MM.1S (cell line): ENCODE results near the gene LCN15.

Experiments
- DNase-seq: peaks from one replicate; pipeline ENCODE4 v3.0.0-alpha.2; 2015
- H2AFZ ChIP-seq: fragments of 300-600 bp; sonication (generic); 2 replicates; pipeline ENCODE4 v1.6.0; 2016; ENCODE audit warnings: antibody characterized with exemption, low read length
- H3F3A ChIP-seq: fragments of 300-600 bp; sonication (generic); 2 replicates; pipeline ENCODE4 v1.6.1; 2016; ENCODE audit warnings: mild to moderate bottlenecking, antibody characterized with exemption, low read length, moderate library complexity, mixed read lengths; ENCODE audit not compliant: insufficient read depth
- H3K27ac ChIP-seq: fragments of 300-600 bp; sonication (generic); 2 replicates; pipeline ENCODE4 v1.5.1; 2016; ENCODE audit warnings: mild to moderate bottlenecking, low read length
- H3K27me3 ChIP-seq: fragments of 300-600 bp; sonication (generic); replicated peaks from 2 replicates; pipeline ENCODE4 v1.6.0; 2016; ENCODE audit warnings: low read length; ENCODE audit not compliant: insufficient read depth
- H3K36me3 ChIP-seq: fragments of 300-600 bp; sonication (generic); replicated peaks from 2 replicates; pipeline ENCODE4 v1.6.1; 2016; ENCODE audit warnings: mild to moderate bottlenecking, low read length, mixed read lengths; ENCODE audit not compliant: insufficient read depth
- H3K4me1 ChIP-seq: fragments of 300-600 bp; sonication (generic); 2 replicates; pipeline ENCODE4 v1.6.1; 2016; ENCODE audit warnings: low read length, mixed read lengths
- H3K4me2 ChIP-seq: fragments of 300-600 bp; sonication (generic); 2 replicates; pipeline ENCODE4 v1.6.0; 2016; ENCODE audit warnings: low read depth, low read length
- H3K4me3 ChIP-seq: fragments of 300-600 bp; sonication (generic); 2 replicates; pipeline ENCODE4 v1.5.1; 2016; ENCODE audit warnings: low read length, mixed read lengths
- H3K79me2 ChIP-seq: fragments of 300-600 bp; sonication (generic); 2 replicates; pipeline ENCODE4 v1.6.1; 2016; ENCODE audit warnings: mixed run types, low read length, mixed read lengths
- H3K9ac ChIP-seq: fragments of 300-600 bp; sonication (generic); 2 replicates; pipeline ENCODE4 v1.6.1; 2016; ENCODE audit warnings: low read length, mixed read lengths
- H3K9me2 ChIP-seq: fragments of 300-600 bp; sonication (generic); replicated peaks from 2 replicates; pipeline ENCODE4 v1.6.1; 2016; ENCODE audit warnings: mild to moderate bottlenecking, low read length, mixed read lengths; ENCODE audit not compliant: insufficient read depth
- H3K9me3 ChIP-seq: fragments of 300-600 bp; sonication (generic); replicated peaks from 2 replicates; pipeline ENCODE4 v1.6.1; 2016; ENCODE audit warnings: mild to moderate bottlenecking, low read length, mixed read lengths; ENCODE audit not compliant: insufficient read depth
- H4K20me1 ChIP-seq: fragments of 300-600 bp; sonication (generic); 2 replicates; pipeline ENCODE4 v1.6.1; 2016; ENCODE audit warnings: mild to moderate bottlenecking, low read length, moderate library complexity, mixed read lengths; ENCODE audit not compliant: insufficient read depth
- CTCF ChIP-seq: fragments of 300-600 bp; sonication (generic); IDR thresholded peaks from 2 replicates; pipeline ENCODE4 v1.5.1; 2016; ENCODE audit warnings: antibody characterized with exemption, low read length, mixed read lengths
- EZH2 ChIP-seq: fragments of 300-600 bp; sonication (generic); optimal IDR thresholded peaks from 2 replicates; pipeline ENCODE3; 2017; ENCODE audit warnings: low read depth, mild to moderate bottlenecking, antibody characterized with exemption, low read length, mixed read lengths
- EZH2phosphoT487 ChIP-seq: fragments of 300-600 bp; sonication (generic); IDR thresholded peaks from 2 replicates; pipeline ENCODE4 v1.6.1; 2018; ENCODE audit warnings: antibody characterized with exemption, low read length

Gene LCN15

GRCh38 chr9:136725612-136726011 lies 38.7 kb downstream of the LCN15 start:
- DNase-seq: no peak
- Histone ChIP-seq H3K4me3 (no peak overlapping the region), H3K27ac (no peak overlapping the region), H2AFZ (no peak overlapping the region), H3K4me1 (peaks cover 17% of the 10 kb centered on the region), H3K79me2 (peaks cover 28% of the 10 kb centered on the region), H3F3A (peaks cover 38% of the 10 kb centered on the region), H3K4me2 (peak overlapping the region; percentile 89; the same call in 1 of the 2 replicates), H3K36me3 (peaks cover 12% of the 10 kb centered on the region), H3K9me2 (no peaks in the 10 kb centered on the region), H3K9ac (no peak overlapping the region), H3K9me3 (no peaks in the 10 kb centered on the region), H4K20me1 (peaks cover 42% of the 10 kb centered on the region), H3K27me3 (peaks cover 6% of the 10 kb centered on the region; the same call in 1 of the 2 replicates)
- TF ChIP-seq CTCF (no peak), EZH2 (no peak), EZH2phosphoT487 (no peak)

- no peak overlapping the region for H3K4me2 ChIP-seq
- no peak for TF ChIP-seq EZH2phosphoT487
- TF ChIP-seq CTCF: no peak
- TF ChIP-seq EZH2: no peak
These were observed 39.5 kb downstream of the LCN15 start for GRCh38 chr9:136724772-136725171.

GRCh38 chr9:136723989-136724388 lies 40.3 kb downstream of the LCN15 start:
- Histone ChIP-seq H3K9ac (no peak overlapping the region), H3K4me1 (peaks cover 16% of the 10 kb centered on the region), H3K9me3 (no peaks in the 10 kb centered on the region), H3K4me2 (no peak overlapping the region), H3K9me2 (no peaks in the 10 kb centered on the region), H2AFZ (no peak overlapping the region), H3K79me2 (peaks cover 28% of the 10 kb centered on the region), H3K27ac (no peak overlapping the region), H3K27me3 (peaks cover 5% of the 10 kb centered on the region; the same call in 1 of the 2 replicates), H4K20me1 (peaks cover 43% of the 10 kb centered on the region), H3K4me3 (no peak overlapping the region), H3F3A (peaks cover 38% of the 10 kb centered on the region), H3K36me3 (peaks cover 12% of the 10 kb centered on the region)
- TF ChIP-seq CTCF: no peak
- no peak for TF ChIP-seq EZH2
- no peak for TF ChIP-seq EZH2phosphoT487
- DNase-seq: no peak

More at GRCh38 chr9:136724772-136725171, 39.5 kb downstream of the LCN15 start:
- H3K9me3 ChIP-seq: no peaks in the 10 kb centered on the region
- DNase-seq: no peak
- H3K4me1 ChIP-seq: peaks cover 17% of the 10 kb centered on the region
- H2AFZ ChIP-seq: no peak overlapping the region
- peaks cover 28% of the 10 kb centered on the region for H3K79me2 ChIP-seq
- peaks cover 43% of the 10 kb centered on the region for H4K20me1 ChIP-seq
- peaks cover 6% of the 10 kb centered on the region; the same call in 1 of the 2 replicates for H3K27me3 ChIP-seq
- H3K4me3 ChIP-seq: no peak overlapping the region
- peaks cover 12% of the 10 kb centered on the region for H3K36me3 ChIP-seq
- H3K27ac ChIP-seq: no peak overlapping the region
- H3K9ac ChIP-seq: no peak overlapping the region
- peaks cover 38% of the 10 kb centered on the region for H3F3A ChIP-seq
- no peaks in the 10 kb centered on the region for H3K9me2 ChIP-seq
